GM21528 (cell line): ENCODE results near the gene DPEP2NB.
"Not testable (repeated sequence)": the region's sequence is repeated elsewhere in the genome, so short reads cannot be mapped to it uniquely, and the experiment has no call there.

Source experiments
- ATAC-seq: cut with Tn5 transposase; IDR thresholded peaks from one replicate; pipeline ENCODE4 v1.9.1; 2021; ENCODE audit warnings: mild to moderate bottlenecking, moderate library complexity; ENCODE audit not compliant: unreplicated experiment, low FRiP score

DPEP2NB gene

GRCh38 chr16:67987460-67988160 lies 28.1 kb downstream of the DPEP2NB start:
- no peak for ATAC-seq

- no peak for ATAC-seq
Observed at GRCh38 chr16:67986949-67987348, 28.8 kb downstream of the DPEP2NB start.

- ATAC-seq: no peak
Observed at GRCh38 chr16:67982011-67982696, 33.6 kb downstream of the DPEP2NB start.

GRCh38 chr16:67979955-67980678 lies 35.6 kb downstream of the DPEP2NB start, which contains the start of gene DPEP3:
DPEP3 (minus strand) TSS chr16:67980499; CDS start chr16:67980380, 119 bp downstream.
- ATAC-seq: no peak

GRCh38 chr16:67977469-67978227 lies 38.1 kb downstream of the DPEP2NB start:
- ATAC-seq: no peak

GRCh38 chr16:67977005-67977404 lies 38.7 kb downstream of the DPEP2NB start:
- no peak for ATAC-seq

- ATAC-seq: no peak
Observed at GRCh38 chr16:67976205-67976604, 39.5 kb downstream of the DPEP2NB start.

- no peak for ATAC-seq
Observed at GRCh38 chr16:67975321-67976105, 40.2 kb downstream of the DPEP2NB start.

GRCh38 chr16:67972285-67972684 lies 43.4 kb downstream of the DPEP2NB start:
- not testable (repeated sequence) for ATAC-seq

GRCh38 chr16:67971111-67971510 lies 44.6 kb downstream of the DPEP2NB start:
- ATAC-seq: no peak

- peak; percentile 14 for ATAC-seq
Observed at GRCh38 chr16:67969254-67970039, 46.3 kb downstream of the DPEP2NB start.

- ATAC-seq: peak; percentile 80
Observed at GRCh38 chr16:67968400-67969253, 47.1 kb downstream of the DPEP2NB start, which contains the start of gene SLC12A4. SLC12A4 (minus strand) TSS chr16:67968637; CDS start chr16:67968553, 84 bp downstream.

GRCh38 chr16:67967958-67968399 lies 47.7 kb downstream of the DPEP2NB start:
- ATAC-seq: peak; percentile 34

GRCh38 chr16:67967183-67967957 lies 48.3 kb downstream of the DPEP2NB start:
- ATAC-seq: no peak

- no peak for ATAC-seq
Observed at GRCh38 chr16:67966549-67967182, 49.0 kb downstream of the DPEP2NB start.

- ATAC-seq: no peak
Observed at GRCh38 chr16:67965668-67966548, 49.8 kb downstream of the DPEP2NB start.
